Smooth muscle cell of the brain vasculature (primary cell): Measurements from ENCODE around the gene CEP112.
"Not testable (repeated sequence)": the region's sequence is repeated elsewhere in the genome, so short reads cannot be mapped to it uniquely, and the experiment has no call there.

Source experiments
- DNase-seq: peaks from one replicate; pipeline ENCODE4 v3.0.0-alpha.2; 2012; ENCODE audit warnings: low read depth, low spot score

Gene CEP112

GRCh38 chr17:65696739-65697394, 495.1 kb downstream of the CEP112 start:
- peak; percentile 66 for DNase-seq

- no peak for DNase-seq
These were observed 497.3 kb downstream of the CEP112 start for GRCh38 chr17:65694601-65695000.

- no peak for DNase-seq
These were observed 501.2 kb downstream of the CEP112 start for GRCh38 chr17:65690626-65691310.

- DNase-seq = no peak
These were observed 503.6 kb downstream of the CEP112 start for GRCh38 chr17:65688307-65688706.

- DNase-seq = no peak
These were observed 506.8 kb downstream of the CEP112 start for GRCh38 chr17:65685110-65685509.

GRCh38 chr17:65684631-65685030, 507.3 kb downstream of the CEP112 start:
- no peak for DNase-seq

- no peak for DNase-seq
These were observed 508.5 kb downstream of the CEP112 start for GRCh38 chr17:65683428-65683827.

- not testable (repeated sequence) for DNase-seq
These were observed 510.2 kb downstream of the CEP112 start for GRCh38 chr17:65681763-65682162.

GRCh38 chr17:65679165-65679845, 512.6 kb downstream of the CEP112 start:
- no peak for DNase-seq

- no peak for DNase-seq
These were observed 513.4 kb downstream of the CEP112 start for GRCh38 chr17:65678546-65678945.

- DNase-seq = no peak
These were observed 514.0 kb downstream of the CEP112 start for GRCh38 chr17:65677932-65678331.

- DNase-seq = no peak
These were observed 517.5 kb downstream of the CEP112 start for GRCh38 chr17:65674246-65675045.

GRCh38 chr17:65670667-65671371, 521.1 kb downstream of the CEP112 start:
- DNase-seq = no peak

GRCh38 chr17:65668211-65668610, 523.7 kb downstream of the CEP112 start:
- no peak for DNase-seq

- DNase-seq = no peak
These were observed 524.3 kb downstream of the CEP112 start for GRCh38 chr17:65667656-65668055.

- DNase-seq = no peak
These were observed 525.0 kb downstream of the CEP112 start for GRCh38 chr17:65666876-65667321.

- no peak for DNase-seq
These were observed 526.0 kb downstream of the CEP112 start for GRCh38 chr17:65665966-65666365.

- DNase-seq = no peak
These were observed 527.2 kb downstream of the CEP112 start for GRCh38 chr17:65664696-65665095.

- no peak for DNase-seq
These were observed 527.7 kb downstream of the CEP112 start for GRCh38 chr17:65664266-65664665.

GRCh38 chr17:65662196-65662595, 529.7 kb downstream of the CEP112 start:
- DNase-seq = no peak

- no peak for DNase-seq
These were observed 531.0 kb downstream of the CEP112 start for GRCh38 chr17:65660947-65661346.
